CD8-positive, alpha-beta memory T cell (primary cell): ENCODE data around the gene EGFR. TPM values are rescaled to one million over a fixed set of nuclear protein-coding genes. Genes with fewer than 3 reads are reported as not detected.

Experiments used
- CTCF ChIA-PET: fragments of 350-600 bp; sonication (Branson Sonifier 250); formaldehyde crosslinking; loops from one replicate; lab custom pipeline; 2021; ENCODE audit warnings: antibody characterized with exemption; lab: Charles Lee
- POLR2A ChIA-PET: fragments of 350-600 bp; sonication (Branson Sonifier 250); formaldehyde crosslinking; loops from one replicate; lab custom pipeline; 2021; ENCODE audit warnings: antibody characterized with exemption; lab: Charles Lee
- DNase-seq, 5 donors: peaks; one replicate each; pipeline versions ENCODE4 v3.0.0 to v3.0.0-alpha.2; 2020 to 2022; ENCODE audit warnings: mixed read lengths in 1 of 5
- H3K27ac ChIP-seq: one replicate; pipeline ENCODE4 v1.7.0; 2013; ENCODE audit warnings: low read depth, mild to moderate bottlenecking, low read length, moderate library complexity
- H3K27me3 ChIP-seq: 2 replicates; pipeline ENCODE4 v1.7.0; 2013; ENCODE audit warnings: low read length, mild to moderate bottlenecking; ENCODE audit not compliant: insufficient read depth, poor library complexity, severe bottlenecking
- H3K36me3 ChIP-seq: 2 replicates; pipeline ENCODE4 v1.7.0; 2013; ENCODE audit warnings: mild to moderate bottlenecking, low read length, moderate library complexity; ENCODE audit not compliant: insufficient read depth
- H3K4me1 ChIP-seq: 2 replicates; pipeline ENCODE4 v1.7.0; 2013; ENCODE audit warnings: mild to moderate bottlenecking, low read length, moderate library complexity; ENCODE audit not compliant: insufficient read depth
- H3K4me3 ChIP-seq: 2 replicates; pipeline ENCODE4 v1.7.0; 2013; ENCODE audit warnings: mild to moderate bottlenecking, low read length
- H3K9me3 ChIP-seq: 2 replicates; pipeline ENCODE4 v1.7.0; 2013; ENCODE audit warnings: mild to moderate bottlenecking, low read length
- H3K27ac Mint-ChIP-seq, 8 donors: one replicate each; pipeline ENCODE4 v1.8.0; 2020 to 2021; ENCODE audit warnings: mixed read lengths in 8 of 8, mild to moderate bottlenecking in 6 of 8, inconsistent platforms in 3 of 8, moderate library complexity in 3 of 8
- H3K27me3 Mint-ChIP-seq, 2 donors: one replicate each; pipeline ENCODE4 v1.8.0; 2020 to 2021; ENCODE audit warnings: mixed read lengths in 2 of 2, mild to moderate bottlenecking in 1 of 2, moderate library complexity in 1 of 2
- H3K36me3 Mint-ChIP-seq, 3 donors: one replicate each; pipeline ENCODE4 v1.8.0; 2020 to 2021; ENCODE audit warnings: mixed read lengths in 3 of 3, inconsistent platforms in 1 of 3, mild to moderate bottlenecking in 1 of 3
- H3K4me1 Mint-ChIP-seq, 3 donors: one replicate each; pipeline ENCODE4 v1.8.0; 2020 to 2021; ENCODE audit warnings: mixed read lengths in 3 of 3, inconsistent platforms in 1 of 3, mild to moderate bottlenecking in 1 of 3
- H3K4me3 Mint-ChIP-seq, 7 donors: one replicate each; pipeline ENCODE4 v1.8.0; 2020 to 2021; ENCODE audit warnings: mixed read lengths in 7 of 7, mild to moderate bottlenecking in 6 of 7, moderate library complexity in 4 of 7, inconsistent platforms in 2 of 7
- H3K9me3 Mint-ChIP-seq, 5 donors: one replicate each; pipeline ENCODE4 v1.8.0; 2020 to 2022; ENCODE audit warnings: mixed read lengths in 5 of 5, mild to moderate bottlenecking in 3 of 5, moderate library complexity in 2 of 5, inconsistent platforms in 1 of 5
- polyA plus RNA-seq: library from polyadenylated mRNA; unstranded; fragments of 300-500 nt; fragmentation: Illumina TruSeq; gene quantifications from one replicate; pipeline ENCODE4 v1.2.3, GENCODE V29; 2021
- total RNA-seq, 2 experiments: library from RNA; stranded (reverse); gene quantifications; one replicate each; pipeline ENCODE4 v1.2.3, GENCODE V29; 2021

EGFR gene
- total and polyA plus RNA-seq, 3 experiments from 2014 or later: not detected

GRCh38 chr7:55235115-55235514 is 216.3 kb downstream of the EGFR start:
- CTCF ChIA-PET: no interaction called here

GRCh38 chr7:55235801-55236200 is 217.0 kb downstream of the EGFR start:
- Mint-ChIP-seq H3K27me3 (peaks cover 11 to 46% of the 10 kb centered on the region in 2 donors), H3K27ac (no peak overlapping the region), H3K4me3 (no peak overlapping the region), H3K4me1 (peaks cover 0 to 6% (median 0%) of the 10 kb centered on the region in 3 donors), H3K36me3 (no peaks in the 10 kb centered on the region), H3K9me3 (peaks cover 0 to 2% (median 0%) of the 10 kb centered on the region in 5 donors)
- Histone ChIP-seq H3K4me3 (no peak overlapping the region), H3K27ac (no peak overlapping the region), H3K4me1 (no peaks in the 10 kb centered on the region), H3K9me3 (no peaks in the 10 kb centered on the region), H3K36me3 (no peaks in the 10 kb centered on the region), H3K27me3 (no peaks in the 10 kb centered on the region)
- CTCF ChIA-PET: no interaction called here
- POLR2A ChIA-PET: no interaction called here
- DNase-seq: no peak

More at GRCh38 chr7:55235115-55235514, 216.3 kb downstream of the EGFR start:
- H3K4me1 ChIP-seq: no peaks in the 10 kb centered on the region
- H3K4me1 Mint-ChIP-seq: no peaks in the 10 kb centered on the region
- H3K27ac Mint-ChIP-seq: no peak overlapping the region
- H3K36me3 Mint-ChIP-seq: peaks cover 0 to 5% (median 0%) of the 10 kb centered on the region in 3 donors
- POLR2A ChIA-PET: no interaction called here
- H3K4me3 Mint-ChIP-seq: no peak overlapping the region
- H3K36me3 ChIP-seq: no peaks in the 10 kb centered on the region
- no peaks in the 10 kb centered on the region for H3K9me3 ChIP-seq
- H3K27me3 Mint-ChIP-seq: peaks cover 11 to 49% of the 10 kb centered on the region in 2 donors
- H3K4me3 ChIP-seq: no peak overlapping the region
- no peak for DNase-seq
- no peaks in the 10 kb centered on the region for H3K27me3 ChIP-seq
- peaks cover 0 to 8% (median 4%) of the 10 kb centered on the region in 5 donors for H3K9me3 Mint-ChIP-seq
- no peak overlapping the region for H3K27ac ChIP-seq

DNA sequence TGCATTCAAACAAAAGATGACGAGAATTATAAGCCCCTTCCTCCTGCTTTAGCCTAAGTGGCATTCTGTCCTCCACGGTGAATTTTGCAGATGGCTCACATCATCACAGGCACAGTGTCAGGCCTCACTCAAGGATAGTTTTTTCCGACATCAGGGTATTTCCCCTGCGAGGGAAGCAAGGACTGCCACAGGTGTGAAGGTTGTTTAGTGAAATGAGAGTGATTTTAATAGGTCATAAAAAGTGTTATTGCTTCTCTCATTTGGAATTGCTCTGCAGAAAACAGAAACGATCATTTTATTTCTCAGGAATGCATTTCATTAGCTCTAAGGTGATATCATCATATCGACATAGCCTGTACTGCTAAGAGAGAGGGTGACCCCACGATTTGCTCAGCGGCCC is 217.7 kb downstream of the EGFR start:
- no peak overlapping the region for H3K27ac Mint-ChIP-seq
- POLR2A ChIA-PET: no interaction called here
- peaks cover 11 to 45% of the 10 kb centered on the region in 2 donors for H3K27me3 Mint-ChIP-seq
- Histone ChIP-seq H3K36me3 (no peaks in the 10 kb centered on the region), H3K27me3 (no peaks in the 10 kb centered on the region), H3K4me3 (no peak overlapping the region), H3K9me3 (no peaks in the 10 kb centered on the region), H3K27ac (no peak overlapping the region), H3K4me1 (no peaks in the 10 kb centered on the region)
- no peak overlapping the region for H3K4me3 Mint-ChIP-seq
- CTCF ChIA-PET: no interaction called here
- DNase-seq: no peak
- no peaks in the 10 kb centered on the region for H3K36me3 Mint-ChIP-seq
- H3K4me1 Mint-ChIP-seq: peaks cover 0 to 8% (median 0%) of the 10 kb centered on the region in 3 donors
- H3K9me3 Mint-ChIP-seq: peaks cover 0 to 2% (median 0%) of the 10 kb centered on the region in 5 donors

GRCh38 chr7:55237156-55237893 is 218.5 kb downstream of the EGFR start:
- no peaks in the 10 kb centered on the region for H3K27me3 ChIP-seq
- H3K27me3 Mint-ChIP-seq: peaks cover 13 to 42% of the 10 kb centered on the region in 2 donors
- H3K36me3 Mint-ChIP-seq: no peaks in the 10 kb centered on the region
- no peak overlapping the region for H3K27ac Mint-ChIP-seq
- no peaks in the 10 kb centered on the region for H3K9me3 ChIP-seq
- peaks cover 0 to 8% (median 0%) of the 10 kb centered on the region in 3 donors for H3K4me1 Mint-ChIP-seq
- no peak for DNase-seq
- no peaks in the 10 kb centered on the region for H3K36me3 ChIP-seq
- H3K4me1 ChIP-seq: no peaks in the 10 kb centered on the region
- H3K4me3 Mint-ChIP-seq: no peak overlapping the region
- H3K4me3 ChIP-seq: no peak overlapping the region
- POLR2A ChIA-PET: no interaction called here
- no peak overlapping the region for H3K27ac ChIP-seq
- CTCF ChIA-PET: no interaction called here
- H3K9me3 Mint-ChIP-seq: peaks cover 0 to under 1% (median 0%) of the 10 kb centered on the region in 5 donors

DNA sequence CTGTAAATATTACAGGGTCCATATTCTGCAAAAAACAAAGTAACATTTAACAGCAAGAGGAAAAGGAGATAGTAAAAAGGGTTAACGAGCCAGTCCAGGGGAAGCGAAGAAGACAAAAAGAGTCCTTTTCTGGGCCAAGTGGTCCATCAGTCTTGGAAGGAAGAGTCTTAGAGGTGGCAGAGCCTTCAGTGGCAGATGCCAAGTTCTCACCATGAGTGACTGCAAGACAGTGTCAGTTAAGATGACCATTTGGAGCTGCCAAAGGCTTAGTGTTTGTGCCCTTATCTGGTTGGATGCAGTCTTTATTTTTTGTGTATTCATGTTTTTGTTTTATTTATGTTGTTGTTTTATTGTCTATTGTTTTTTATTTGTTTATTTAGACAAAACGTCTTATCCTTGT is 220.6 kb downstream of the EGFR start:
- H3K36me3 Mint-ChIP-seq: no peaks in the 10 kb centered on the region
- DNase-seq: no peak
- peak overlapping the region in 1 of 8 donors; percentile 2 for H3K27ac Mint-ChIP-seq
- H3K27me3 ChIP-seq: no peaks in the 10 kb centered on the region
- ChIA-PET CTCF (interaction anchor here (1.1 kb wide), 1 partner anchor 16 kb away, joined by 4 read pairs; no protein-coding TSS in a partner anchor), POLR2A (no interaction called here)
- H3K27ac ChIP-seq: no peak overlapping the region
- H3K27me3 Mint-ChIP-seq: peaks cover 7 to 31% of the 10 kb centered on the region in 2 donors
- H3K36me3 ChIP-seq: no peaks in the 10 kb centered on the region
- no peaks in the 10 kb centered on the region for H3K4me1 ChIP-seq
- H3K4me3 Mint-ChIP-seq: no peak overlapping the region
- no peaks in the 10 kb centered on the region for H3K9me3 ChIP-seq
- H3K4me1 Mint-ChIP-seq: peaks cover 0 to 8% (median 0%) of the 10 kb centered on the region in 3 donors
- no peaks in the 10 kb centered on the region for H3K9me3 Mint-ChIP-seq
- no peak overlapping the region for H3K4me3 ChIP-seq

- POLR2A ChIA-PET: no interaction called here
- Mint-ChIP-seq H3K4me1 (peaks cover 0 to 8% (median 0%) of the 10 kb centered on the region in 3 donors), H3K27ac (no peak overlapping the region), H3K9me3 (no peaks in the 10 kb centered on the region), H3K36me3 (no peaks in the 10 kb centered on the region), H3K4me3 (peak overlapping the region in 2 of 7 donors; percentile 13 to 88), H3K27me3 (peaks cover 6 to 26% of the 10 kb centered on the region in 2 donors)
- H3K9me3 ChIP-seq: no peaks in the 10 kb centered on the region
- H3K36me3 ChIP-seq: no peaks in the 10 kb centered on the region
- no peak for DNase-seq
- no peak overlapping the region for H3K27ac ChIP-seq
- CTCF ChIA-PET: no interaction called here
- no peaks in the 10 kb centered on the region for H3K4me1 ChIP-seq
- no peaks in the 10 kb centered on the region for H3K27me3 ChIP-seq
- H3K4me3 ChIP-seq: no peak overlapping the region
Measured at GRCh38 chr7:55240418-55241142, 221.8 kb downstream of the EGFR start.

DNA sequence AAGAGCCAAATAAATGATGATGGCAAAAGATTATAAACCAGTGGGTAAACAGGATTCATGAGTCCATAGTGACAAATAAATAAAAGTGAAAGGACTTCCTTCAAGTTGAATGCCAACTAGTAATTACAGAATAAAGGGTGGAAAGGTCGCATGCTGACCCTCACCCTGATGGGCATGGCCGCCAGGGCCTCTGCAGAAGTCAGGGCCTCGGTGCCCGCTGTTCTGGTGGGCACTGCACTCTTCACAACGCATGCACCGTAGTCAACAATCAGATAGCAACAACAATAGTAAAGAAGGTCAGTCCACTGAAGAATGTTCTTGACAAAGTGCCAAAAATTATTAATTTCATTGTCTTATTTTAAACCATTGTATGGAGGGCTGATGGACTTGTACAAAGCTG is 223.1 kb downstream of the EGFR start:
- Histone ChIP-seq H3K9me3 (no peaks in the 10 kb centered on the region), H3K27ac (no peak overlapping the region), H3K4me1 (no peaks in the 10 kb centered on the region), H3K36me3 (no peaks in the 10 kb centered on the region), H3K4me3 (no peak overlapping the region), H3K27me3 (no peaks in the 10 kb centered on the region)
- ChIA-PET POLR2A (no interaction called here), CTCF (no interaction called here)
- no peak overlapping the region for H3K27ac Mint-ChIP-seq
- peaks cover 0 to 8% (median 0%) of the 10 kb centered on the region in 3 donors for H3K4me1 Mint-ChIP-seq
- no peak for DNase-seq
- H3K9me3 Mint-ChIP-seq: no peaks in the 10 kb centered on the region
- peaks cover 9 to 21% of the 10 kb centered on the region in 2 donors for H3K27me3 Mint-ChIP-seq
- H3K4me3 Mint-ChIP-seq: no peak overlapping the region
- H3K36me3 Mint-ChIP-seq: no peaks in the 10 kb centered on the region

GRCh38 chr7:55242613-55243012 is 223.8 kb downstream of the EGFR start:
- POLR2A ChIA-PET: no interaction called here

More at GRCh38 chr7:55242613-55243012, 223.8 kb downstream of the EGFR start:
- H3K4me1 ChIP-seq: no peaks in the 10 kb centered on the region
- H3K27me3 Mint-ChIP-seq: peaks cover 9 to 20% of the 10 kb centered on the region in 2 donors
- no peak for DNase-seq
- H3K4me3 ChIP-seq: no peak overlapping the region
- no peaks in the 10 kb centered on the region for H3K9me3 ChIP-seq
- no peak overlapping the region for H3K27ac ChIP-seq
- peaks cover 0 to 8% (median 0%) of the 10 kb centered on the region in 3 donors for H3K4me1 Mint-ChIP-seq
- H3K4me3 Mint-ChIP-seq: no peak overlapping the region
- no peaks in the 10 kb centered on the region for H3K27me3 ChIP-seq
- CTCF ChIA-PET: no interaction called here
- no peak overlapping the region for H3K27ac Mint-ChIP-seq
- H3K9me3 Mint-ChIP-seq: no peaks in the 10 kb centered on the region
- no peaks in the 10 kb centered on the region for H3K36me3 Mint-ChIP-seq
- H3K36me3 ChIP-seq: no peaks in the 10 kb centered on the region
